ENCODE results near the gene KDM1A. TPM values are rescaled to one million over a fixed set of nuclear protein-coding genes. Genes with fewer than 3 reads are reported as not detected.
A peak's percentile ranks its signal among the peaks of the same experiment; 100 is the strongest.

The KDM1A gene
- total RNA-seq, 1 experiment from 2014 or later = 204 TPM

- no peak overlapping the region for H3K56ac ChIP-seq (ENCODE audit: insufficient read length, low read depth, low read length)
- no peaks in the 10 kb centered on the region for H3K23me2 ChIP-seq (ENCODE audit: insufficient read length, low read depth, low read length, poor library complexity, severe bottlenecking)
- Mint-ChIP-seq H3K27ac (peak overlapping the region in 1 of 3 experiments; percentile 92; a peak in 2 of 7 replicates), H3K4me3 (no peak overlapping the region), H3K27me3 (ENCODE audit: low read depth) (peaks cover 2% of the 10 kb centered on the region), H3K36me3 (ENCODE audit: insufficient read depth in 1 of 3, low read depth in 3 of 3) (no peaks in the 10 kb centered on the region), H3K9me3 (no peaks in the 10 kb centered on the region; a peak in 1 of 5 replicates), H3K4me1 (peaks cover 12 to 29% of the 10 kb centered on the region in 2 experiments)
- H4K5ac ChIP-seq (ENCODE audit: insufficient read length, low read depth, low read length) = peak overlapping the region; percentile 45
- no CpG with 5 or more reads among the region's 3 CpGs for WGBS (ENCODE audit: extremely low coverage, insufficient read length, low lambda C conversion rate)
- H3K4me2 ChIP-seq (ENCODE audit: insufficient read depth, insufficient read length, low read length) = no peak overlapping the region
- H3K27ac ChIP-seq (ENCODE audit: insufficient read length, low read depth, low read length) = no peak overlapping the region
- no peak overlapping the region for H4K8ac ChIP-seq (replicated peaks; ENCODE audit: insufficient read length, low read depth, low read length)
- H2BK5ac ChIP-seq (ENCODE audit: insufficient read length, low read length) = no peak overlapping the region
- no peaks in the 10 kb centered on the region; the same call in 1 of the 2 replicates for H3K4me1 ChIP-seq (ENCODE audit: insufficient read depth, low read length)
- no peaks in the 10 kb centered on the region for H3K27me3 ChIP-seq (ENCODE audit: insufficient read depth, low read length)
- peak overlapping the region; percentile 25 for H4K91ac ChIP-seq (ENCODE audit: insufficient read length, low read depth, low read length)
- DNase-seq = no peak
- H3K79me2 ChIP-seq (ENCODE audit: insufficient read depth, low read length) = no peaks in the 10 kb centered on the region; the same call in 1 of the 2 replicates
- H2AFZ ChIP-seq (ENCODE audit: low read length) = no peak overlapping the region
- no peak overlapping the region; the same call in 1 of the 2 replicates for H3K4ac ChIP-seq (ENCODE audit: low read depth, low read length)
- no peak overlapping the region for H3K23ac ChIP-seq (ENCODE audit: insufficient read length, low read depth, low read length)
- H4K20me1 ChIP-seq (ENCODE audit: control insufficient read depth, insufficient read depth, insufficient read length) = no peaks in the 10 kb centered on the region
- H2BK20ac ChIP-seq (ENCODE audit: low read depth, low read length, poor library complexity, severe bottlenecking) = no peak overlapping the region
- no peak overlapping the region for H2BK15ac ChIP-seq (ENCODE audit: low read depth, low read length)
- no peaks in the 10 kb centered on the region for H3K9me3 ChIP-seq (ENCODE audit: control insufficient read depth, low read depth, low read length)
- peak overlapping the region; percentile 31 for H3K18ac ChIP-seq (ENCODE audit: insufficient read length, low read depth, low read length)
- peak overlapping the region; percentile 25 for H2BK120ac ChIP-seq (ENCODE audit: low read depth, low read length, poor library complexity, severe bottlenecking)
- H3K79me1 ChIP-seq (ENCODE audit: insufficient read depth, low read depth, low read length, poor library complexity, severe bottlenecking) = no peaks in the 10 kb centered on the region
- no peak overlapping the region for H3T11ph ChIP-seq (ENCODE audit: low read length)
- no peak overlapping the region for H2AK5ac ChIP-seq (ENCODE audit: insufficient read length, low read length)
- H3K14ac ChIP-seq (ENCODE audit: insufficient read depth, low read length) = no peak overlapping the region
- peak overlapping the region; percentile 59 for H2BK12ac ChIP-seq (ENCODE audit: insufficient read length, low read depth, low read length)
- no peak for TF ChIP-seq CTCF (conservative IDR thresholded peaks at IDR 0.05)
- H3K9ac ChIP-seq (ENCODE audit: extremely low read depth, insufficient read length, low read length) = no peak overlapping the region
Measured at GRCh38 chr1:22975694-22976093, 43.6 kb upstream of the KDM1A start.

All from H9 (cell line).